ENCODE data around the gene CDCP1. TPM values are rescaled to one million over a fixed set of nuclear protein-coding genes. Genes with fewer than 3 reads are reported as not detected.
"Not testable (repeated sequence)": the region's sequence is repeated elsewhere in the genome, so short reads cannot be mapped to it uniquely, and the experiment has no call there.

The CDCP1 gene
- total and polyA plus RNA-seq, 9 donors = 0.04 to 1.9 (median 0.37) TPM

DNA sequence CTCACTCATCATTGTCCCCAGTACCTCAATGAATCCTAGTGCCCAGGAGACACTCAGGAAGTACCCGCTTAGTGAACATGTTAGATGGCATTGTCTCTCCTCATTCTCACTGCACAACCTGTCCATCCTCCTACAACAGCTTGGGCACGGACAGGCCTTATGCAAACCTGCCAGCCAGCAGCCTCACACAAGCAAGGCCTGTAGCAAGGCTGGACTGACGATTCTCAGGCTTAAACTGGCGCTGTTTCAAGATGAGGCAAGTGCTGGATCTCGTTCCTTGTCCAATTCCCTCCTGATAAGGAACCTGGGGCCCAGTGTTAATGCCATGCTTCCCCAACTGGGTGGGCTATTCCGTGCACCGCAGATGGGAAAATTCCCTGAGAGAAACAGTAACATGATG, 59.0 kb downstream of the CDCP1 start:
- Histone ChIP-seq H3K27me3 (ENCODE audit: control insufficient read depth, insufficient read depth, low read length) (peaks cover 5% of the 10 kb centered on the region), H3K4me1 (ENCODE audit: control insufficient read depth, insufficient read depth, low read length) (peaks cover 11% of the 10 kb centered on the region), H3K27ac (ENCODE audit: low read length) (no peak overlapping the region), H3K36me3 (ENCODE audit: control insufficient read depth, insufficient read depth, low read length) (no peaks in the 10 kb centered on the region), H3K4me3 (ENCODE audit: low read length) (no peak overlapping the region), H3K9me3 (replicated peaks; ENCODE audit: control insufficient read depth, low read depth, low read length) (no peaks in the 10 kb centered on the region)
- WGBS (ENCODE audit: insufficient coverage) = 72% methylated on average over 5 of the region's 7 CpGs
- DNase-seq = no peak

GRCh38 chr3:45084820-45085816, 61.1 kb downstream of the CDCP1 start:
- H3K9me3 ChIP-seq (replicated peaks; ENCODE audit: control insufficient read depth, low read depth, low read length) = no peaks in the 10 kb centered on the region
- no peak overlapping the region for H3K27ac ChIP-seq (ENCODE audit: low read length)
- no peak overlapping the region for H3K4me3 ChIP-seq (ENCODE audit: low read length)
- no peaks in the 10 kb centered on the region for H3K27me3 ChIP-seq (ENCODE audit: control insufficient read depth, insufficient read depth, low read length)
- WGBS (ENCODE audit: insufficient coverage) = 74% methylated on average over 5 of the region's 13 CpGs
- no peak for DNase-seq
- peaks cover 13% of the 10 kb centered on the region for H3K4me1 ChIP-seq (ENCODE audit: control insufficient read depth, insufficient read depth, low read length)
- H3K36me3 ChIP-seq (ENCODE audit: control insufficient read depth, insufficient read depth, low read length) = no peaks in the 10 kb centered on the region

DNA sequence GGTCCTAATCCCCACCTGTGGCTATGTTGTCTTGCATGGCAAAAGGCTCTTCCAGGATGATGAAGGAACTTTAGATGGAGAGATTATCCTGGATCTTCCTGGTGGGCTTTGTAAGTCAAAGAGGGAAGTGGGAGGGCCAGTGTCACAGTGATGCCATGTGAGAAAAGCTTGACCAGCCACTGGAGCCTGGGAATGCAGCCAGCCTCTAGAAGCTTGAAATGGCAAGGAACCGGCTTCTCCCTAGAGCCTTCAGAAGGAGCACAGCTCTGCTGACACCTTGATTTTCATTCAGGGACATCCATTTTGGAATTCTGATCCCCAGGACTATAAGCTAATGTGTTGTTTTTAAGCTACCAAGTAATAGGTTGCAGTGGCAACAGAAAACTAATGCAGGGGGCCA, 61.8 kb downstream of the CDCP1 start:
- 75% methylated on average over 1 of the region's 1 CpG for WGBS (ENCODE audit: insufficient coverage)
- Histone ChIP-seq H3K27ac (ENCODE audit: low read length) (no peak overlapping the region), H3K4me3 (ENCODE audit: low read length) (no peak overlapping the region), H3K36me3 (ENCODE audit: control insufficient read depth, insufficient read depth, low read length) (no peaks in the 10 kb centered on the region), H3K27me3 (ENCODE audit: control insufficient read depth, insufficient read depth, low read length) (no peaks in the 10 kb centered on the region), H3K4me1 (ENCODE audit: control insufficient read depth, insufficient read depth, low read length) (peaks cover 13% of the 10 kb centered on the region), H3K9me3 (replicated peaks; ENCODE audit: control insufficient read depth, low read depth, low read length) (no peaks in the 10 kb centered on the region)
- no peak for DNase-seq

DNA sequence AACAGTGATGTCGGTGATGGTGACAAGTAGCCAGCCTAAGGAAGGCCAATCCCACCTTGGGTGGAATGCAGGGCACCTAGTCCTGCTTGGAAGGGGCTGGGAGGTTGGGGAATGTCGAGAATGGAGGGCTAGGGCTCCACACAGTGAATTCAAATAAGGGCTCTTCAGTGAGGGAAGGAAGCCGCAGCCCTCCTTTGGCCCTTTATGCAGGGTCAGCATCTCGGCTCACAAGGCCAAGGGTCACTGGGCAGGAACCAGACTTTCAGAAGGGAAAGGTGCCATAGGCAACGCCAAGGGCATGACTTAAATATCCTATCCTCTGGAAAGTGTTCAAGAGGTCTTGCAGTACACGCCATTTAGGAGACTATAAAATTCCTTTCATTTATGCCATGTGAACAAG, 63.2 kb downstream of the CDCP1 start:
- no peak overlapping the region for H3K27ac ChIP-seq (ENCODE audit: low read length)
- 79% methylated on average over 5 of the region's 6 CpGs for WGBS (ENCODE audit: insufficient coverage)
- no peak for DNase-seq
- H3K27me3 ChIP-seq (ENCODE audit: control insufficient read depth, insufficient read depth, low read length) = no peaks in the 10 kb centered on the region
- H3K4me1 ChIP-seq (ENCODE audit: control insufficient read depth, insufficient read depth, low read length) = peaks cover 9% of the 10 kb centered on the region
- H3K36me3 ChIP-seq (ENCODE audit: control insufficient read depth, insufficient read depth, low read length) = no peaks in the 10 kb centered on the region
- no peak overlapping the region for H3K4me3 ChIP-seq (ENCODE audit: low read length)
- H3K9me3 ChIP-seq (replicated peaks; ENCODE audit: control insufficient read depth, low read depth, low read length) = no peaks in the 10 kb centered on the region

GRCh38 chr3:45082142-45082538, 64.0 kb downstream of the CDCP1 start:
- DNase-seq = peak; percentile 58
- Histone ChIP-seq H3K27ac (ENCODE audit: low read length) (no peak overlapping the region), H3K4me1 (ENCODE audit: control insufficient read depth, insufficient read depth, low read length) (peaks cover 9% of the 10 kb centered on the region), H3K9me3 (replicated peaks; ENCODE audit: control insufficient read depth, low read depth, low read length) (no peaks in the 10 kb centered on the region), H3K4me3 (ENCODE audit: low read length) (no peak overlapping the region), H3K36me3 (ENCODE audit: control insufficient read depth, insufficient read depth, low read length) (no peaks in the 10 kb centered on the region), H3K27me3 (ENCODE audit: control insufficient read depth, insufficient read depth, low read length) (no peaks in the 10 kb centered on the region)
- WGBS (ENCODE audit: insufficient coverage) = 21% methylated on average over 3 of the region's 5 CpGs

GRCh38 chr3:45081506-45082141, 64.6 kb downstream of the CDCP1 start:
- no peak overlapping the region for H3K4me3 ChIP-seq (ENCODE audit: low read length)
- no peaks in the 10 kb centered on the region for H3K9me3 ChIP-seq (replicated peaks; ENCODE audit: control insufficient read depth, low read depth, low read length)
- no peaks in the 10 kb centered on the region for H3K27me3 ChIP-seq (ENCODE audit: control insufficient read depth, insufficient read depth, low read length)
- 100% methylated on average over 1 of the region's 2 CpGs for WGBS (ENCODE audit: insufficient coverage)
- no peak overlapping the region for H3K27ac ChIP-seq (ENCODE audit: low read length)
- DNase-seq = no peak
- H3K36me3 ChIP-seq (ENCODE audit: control insufficient read depth, insufficient read depth, low read length) = no peaks in the 10 kb centered on the region
- peaks cover 9% of the 10 kb centered on the region for H3K4me1 ChIP-seq (ENCODE audit: control insufficient read depth, insufficient read depth, low read length)

DNA sequence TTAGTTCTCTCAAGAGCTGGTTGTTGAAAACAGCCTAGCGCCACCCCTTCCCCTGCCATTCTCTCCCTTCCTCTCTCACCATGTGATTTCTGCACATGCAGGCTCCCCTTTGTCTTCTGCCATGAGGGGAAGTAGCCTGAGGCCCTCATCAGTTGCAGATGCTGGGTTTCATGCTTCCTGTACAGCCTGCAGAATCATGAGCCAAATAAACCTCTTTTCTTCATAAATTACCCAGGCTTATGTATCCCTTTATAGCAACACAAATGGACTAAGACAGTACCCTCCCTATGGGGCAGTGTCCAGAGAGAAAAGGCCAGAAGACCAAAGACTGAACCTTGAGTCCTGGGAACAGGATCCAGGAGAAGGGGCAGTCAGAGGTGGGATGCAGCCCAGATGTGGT, 65.4 kb downstream of the CDCP1 start:
- Histone ChIP-seq H3K27ac (ENCODE audit: low read length) (no peak overlapping the region), H3K36me3 (ENCODE audit: control insufficient read depth, insufficient read depth, low read length) (no peaks in the 10 kb centered on the region), H3K4me3 (ENCODE audit: low read length) (no peak overlapping the region), H3K9me3 (replicated peaks; ENCODE audit: control insufficient read depth, low read depth, low read length) (no peaks in the 10 kb centered on the region), H3K27me3 (ENCODE audit: control insufficient read depth, insufficient read depth, low read length) (no peaks in the 10 kb centered on the region), H3K4me1 (ENCODE audit: control insufficient read depth, insufficient read depth, low read length) (peaks cover 9% of the 10 kb centered on the region)
- DNase-seq = no peak
- WGBS (ENCODE audit: insufficient coverage) = 57% methylated on average over 1 of the region's 1 CpG

GRCh38 chr3:45079715-45080114, 66.5 kb downstream of the CDCP1 start:
- no peak for DNase-seq
- Histone ChIP-seq H3K9me3 (replicated peaks; ENCODE audit: control insufficient read depth, low read depth, low read length) (no peaks in the 10 kb centered on the region), H3K4me1 (ENCODE audit: control insufficient read depth, insufficient read depth, low read length) (peaks cover 9% of the 10 kb centered on the region), H3K4me3 (ENCODE audit: low read length) (no peak overlapping the region), H3K36me3 (ENCODE audit: control insufficient read depth, insufficient read depth, low read length) (no peaks in the 10 kb centered on the region), H3K27ac (ENCODE audit: low read length) (no peak overlapping the region), H3K27me3 (ENCODE audit: control insufficient read depth, insufficient read depth, low read length) (no peaks in the 10 kb centered on the region)
- WGBS (ENCODE audit: insufficient coverage) = no CpG with 5 or more reads among the region's 1 CpG

DNA sequence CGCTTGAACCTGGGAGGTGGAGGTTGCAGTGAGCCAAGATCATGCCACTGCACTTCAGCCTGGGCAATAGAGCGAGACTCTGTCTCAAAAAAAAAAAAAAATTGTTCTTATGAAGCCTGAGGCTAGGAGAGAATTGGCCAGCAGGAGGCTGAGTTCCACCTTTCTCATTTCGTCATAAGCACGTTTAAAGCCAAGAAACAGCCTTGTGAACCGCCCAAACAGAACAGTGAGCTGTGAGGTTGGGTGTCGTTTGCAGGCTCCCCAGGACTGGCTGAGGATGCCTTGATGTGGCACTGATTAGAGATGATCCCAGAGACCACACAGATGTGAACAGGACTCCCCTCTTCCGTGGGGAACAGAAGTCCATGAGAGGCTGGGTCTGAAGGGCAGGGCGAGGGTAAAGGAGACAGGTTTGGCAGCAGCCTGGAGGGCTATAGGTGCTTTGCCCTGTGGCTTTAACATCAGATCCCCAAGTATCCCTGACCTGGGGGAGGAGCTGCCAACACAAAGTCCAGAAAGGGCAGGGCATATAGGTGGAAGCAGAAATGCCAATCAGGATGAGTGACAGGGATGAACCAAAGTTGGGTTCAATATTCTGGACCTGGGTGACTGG, 67.2 kb downstream of the CDCP1 start:
- Histone ChIP-seq H3K9me3 (replicated peaks; ENCODE audit: control insufficient read depth, low read depth, low read length) (no peaks in the 10 kb centered on the region), H3K4me1 (ENCODE audit: control insufficient read depth, insufficient read depth, low read length) (peaks cover 9% of the 10 kb centered on the region), H3K4me3 (ENCODE audit: low read length) (no peak overlapping the region), H3K27me3 (ENCODE audit: control insufficient read depth, insufficient read depth, low read length) (no peaks in the 10 kb centered on the region), H3K36me3 (ENCODE audit: control insufficient read depth, insufficient read depth, low read length) (no peaks in the 10 kb centered on the region), H3K27ac (ENCODE audit: low read length) (no peak overlapping the region)
- WGBS (ENCODE audit: insufficient coverage) = 72% methylated on average over 6 of the region's 8 CpGs
- no peak for DNase-seq

GRCh38 chr3:45078256-45078655, 67.9 kb downstream of the CDCP1 start:
- no CpG with 5 or more reads among the region's 1 CpG for WGBS (ENCODE audit: insufficient coverage)

More at GRCh38 chr3:45078256-45078655, 67.9 kb downstream of the CDCP1 start:
- H3K9me3 ChIP-seq (replicated peaks; ENCODE audit: control insufficient read depth, low read depth, low read length); DNase-seq; H3K27ac ChIP-seq (ENCODE audit: low read length); H3K4me3 ChIP-seq (ENCODE audit: low read length); H3K4me1 ChIP-seq (ENCODE audit: control insufficient read depth, insufficient read depth, low read length); H3K36me3 ChIP-seq (ENCODE audit: control insufficient read depth, insufficient read depth, low read length); H3K27me3 ChIP-seq (ENCODE audit: control insufficient read depth, insufficient read depth, low read length): not testable (repeated sequence)

Measured in muscle of leg (tissue), 11 donors.